DND-41 (cell line): ENCODE data around the gene CHRNA1.

Source experiments
- ATAC-seq: fragments of 200-7000 bp; cut with Tn5 transposase; 3 replicates; pipeline ENCODE4 v1.9.1; 2021; ENCODE audit warnings: low read depth; ENCODE audit not compliant: insufficient read depth
- DNase-seq: peaks from one replicate; pipeline ENCODE4 v3.0.0-alpha.2; 2020
- H2AFZ ChIP-seq: 2 replicates; pipeline ENCODE4 v1.6.0; 2012; ENCODE audit warnings: low read depth, low read length
- H3K27ac ChIP-seq: 2 replicates; pipeline ENCODE4 v1.5.1; 2012; ENCODE audit warnings: low read length, inconsistent platforms
- H3K27me3 ChIP-seq: fragments of 200-600 bp; sonication (generic); 2 replicates; pipeline ENCODE4 v1.6.0; 2012; ENCODE audit warnings: low read length, mild to moderate bottlenecking, inconsistent platforms; ENCODE audit not compliant: insufficient read depth, poor library complexity
- H3K36me3 ChIP-seq: 2 replicates; pipeline ENCODE4 v1.5.1; 2012; ENCODE audit warnings: low read length, inconsistent platforms; ENCODE audit not compliant: insufficient read depth
- H3K4me1 ChIP-seq: 2 replicates; pipeline ENCODE4 v1.5.1; 2012; ENCODE audit warnings: mild to moderate bottlenecking, low read length; ENCODE audit not compliant: insufficient read depth
- H3K4me2 ChIP-seq: 2 replicates; pipeline ENCODE4 v1.6.0; 2012; ENCODE audit warnings: mild to moderate bottlenecking, moderate library complexity, low read length, inconsistent platforms; ENCODE audit not compliant: insufficient read depth
- H3K4me3 ChIP-seq, 2 experiments: fragments of 200-600 bp in 1 of 2; shearing (Covaris generic) in 1 of 2; 2 replicates each; pipeline ENCODE4 v1.5.1; 2012 to 2016; ENCODE audit warnings: inconsistent platforms in 2 of 2, low read length in 2 of 2, mild to moderate bottlenecking in 2 of 2, low read depth in 1 of 2, moderate library complexity in 1 of 2
- H3K79me2 ChIP-seq: 2 replicates; pipeline ENCODE4 v1.6.0; 2012; ENCODE audit warnings: low read length, inconsistent platforms; ENCODE audit not compliant: insufficient read depth
- H3K9ac ChIP-seq: 2 replicates; pipeline ENCODE4 v1.6.0; 2012; ENCODE audit warnings: low read depth, mild to moderate bottlenecking, inconsistent platforms, low read length, moderate library complexity
- H3K9me3 ChIP-seq: 2 replicates; pipeline ENCODE4 v1.5.1; 2012; ENCODE audit warnings: low read length, moderate library complexity, mild to moderate bottlenecking, inconsistent platforms; ENCODE audit not compliant: insufficient read depth, severe bottlenecking
- H4K20me1 ChIP-seq: 2 replicates; pipeline ENCODE4 v1.6.0; 2012; ENCODE audit warnings: low read length; ENCODE audit not compliant: insufficient read depth
- CTCF ChIP-seq: IDR thresholded peaks from 2 replicates; pipeline ENCODE4 v1.5.1; 2012; ENCODE audit warnings: borderline replicate concordance, low read length, moderate library complexity, mild to moderate bottlenecking; ENCODE audit not compliant: poor library complexity, severe bottlenecking; ENCODE audit errors: extremely low read depth
- EZH2 ChIP-seq: IDR thresholded peaks from 3 replicates; pipeline ENCODE4 v1.6.1; 2012; ENCODE audit warnings: borderline replicate concordance, low read depth, mild to moderate bottlenecking, moderate library complexity, low read length, inconsistent platforms; ENCODE audit not compliant: severe bottlenecking

The CHRNA1 gene

GRCh38 chr2:174780856-174781255, 16.6 kb upstream of the CHRNA1 start:
- DNase-seq = no peak
- Histone ChIP-seq H3K9ac (no peak overlapping the region), H3K4me1 (peaks cover 21% of the 10 kb centered on the region), H3K4me2 (no peak overlapping the region), H2AFZ (no peak overlapping the region), H4K20me1 (no peaks in the 10 kb centered on the region), H3K27ac (no peak overlapping the region), H3K4me3 (no peak overlapping the region), H3K27me3 (peaks cover 4% of the 10 kb centered on the region), H3K79me2 (no peaks in the 10 kb centered on the region), H3K36me3 (no peaks in the 10 kb centered on the region), H3K9me3 (no peaks in the 10 kb centered on the region)
- TF ChIP-seq CTCF (no peak), EZH2 (no peak)
- no peak for ATAC-seq

GRCh38 chr2:174780191-174780840, 16.0 kb upstream of the CHRNA1 start:
- no peaks in the 10 kb centered on the region for H3K79me2 ChIP-seq
- H3K9me3 ChIP-seq = no peaks in the 10 kb centered on the region
- DNase-seq (no peak), ATAC-seq (no peak)
- H3K4me1 ChIP-seq = peaks cover 21% of the 10 kb centered on the region
- no peak overlapping the region for H3K4me3 ChIP-seq
- H4K20me1 ChIP-seq = no peaks in the 10 kb centered on the region
- H3K27me3 ChIP-seq = no peaks in the 10 kb centered on the region
- H3K9ac ChIP-seq = no peak overlapping the region
- H3K4me2 ChIP-seq = no peak overlapping the region
- H3K36me3 ChIP-seq = no peaks in the 10 kb centered on the region
- TF ChIP-seq CTCF = no peak
- no peak for TF ChIP-seq EZH2
- no peak overlapping the region for H3K27ac ChIP-seq
- H2AFZ ChIP-seq = no peak overlapping the region

GRCh38 chr2:174779361-174779928, 15.2 kb upstream of the CHRNA1 start:
- Histone ChIP-seq H3K4me1 (peaks cover 21% of the 10 kb centered on the region), H4K20me1 (no peaks in the 10 kb centered on the region), H2AFZ (no peak overlapping the region), H3K4me2 (no peak overlapping the region), H3K9me3 (no peaks in the 10 kb centered on the region), H3K9ac (no peak overlapping the region), H3K79me2 (no peaks in the 10 kb centered on the region), H3K27ac (no peak overlapping the region), H3K36me3 (no peaks in the 10 kb centered on the region), H3K4me3 (no peak overlapping the region), H3K27me3 (no peaks in the 10 kb centered on the region)
- DNase-seq = no peak
- no peak for TF ChIP-seq CTCF
- no peak for TF ChIP-seq EZH2
- no peak for ATAC-seq
